HCT116 (cell line): Measurements from ENCODE around the gene DNAL4. TPM values are rescaled to one million over a fixed set of nuclear protein-coding genes. Genes with fewer than 3 reads are reported as not detected.

Source experiments
- ATAC-seq: fragments of 200-7000 bp; cut with Tn5 transposase; 2 replicates; pipeline ENCODE4 v1.9.1; 2020; ENCODE audit warnings: mild to moderate bottlenecking, moderate library complexity
- BruUV-seq: library from RNA; stranded (reverse); fragments of 400-500 nt; replicated peaks from 2 replicates; lab custom pipeline; 2021; lab: Mats Ljungman, UMichigan
- CTCF ChIA-PET: fragments of 300-600 bp; sonication (Branson Sonifier 250); formaldehyde crosslinking; loops from one replicate; lab custom pipeline; 2021; ENCODE audit warnings: antibody characterized with exemption; lab: Charles Lee
- POLR2A ChIA-PET: fragments of 300-600, 350-600 bp; sonication (Branson Sonifier 250); formaldehyde crosslinking; loops from one replicate; lab custom pipeline; 2021; ENCODE audit warnings: antibody characterized with exemption; lab: Charles Lee
- RAD21 ChIA-PET, 2 experiments: fragments of 300-600 bp; sonication (Branson Sonifier 250); formaldehyde crosslinking; loops; one replicate each; lab custom pipeline; 2023; ENCODE audit warnings: low total read pairs in 2 of 2; ENCODE audit not compliant: uncharacterized antibody in 2 of 2, unreplicated experiment in 2 of 2, low non-redundant PET in 1 of 2; lab: Charles Lee
- DNase-seq: peaks from one replicate; pipeline ENCODE4 v3.0.0-alpha.2; 2010; ENCODE audit warnings: low read depth, low spot score
- H2AFZ ChIP-seq: fragments of 200-600 bp; shearing (Covaris generic), sonication (generic); 2 replicates; pipeline ENCODE4 v1.6.1; 2017; ENCODE audit warnings: low read depth, mixed run types, mixed read lengths, antibody characterized with exemption, low read length; ENCODE audit not compliant: poor library complexity, severe bottlenecking
- H3K27ac ChIP-seq: 2 replicates; pipeline ENCODE4 v1.5.1; 2012; ENCODE audit warnings: low read depth, low read length
- H3K27me3 ChIP-seq: fragments of 200-600 bp; sonication (generic); 2 replicates; pipeline ENCODE4 v1.6.1; 2016; ENCODE audit warnings: mixed run types, low read length, mixed read lengths; ENCODE audit not compliant: insufficient read depth
- H3K36me3 ChIP-seq, 2 experiments: fragments of 200-500 bp in 1 of 2; fragments of 200-600 bp in 1 of 2; sonication (Bioruptor generic) in 1 of 2; sonication (generic) in 1 of 2; 2 replicates each; pipeline versions ENCODE4 v1.5.1 to v1.6.1; 2014 to 2016; ENCODE audit warnings: low read length in 2 of 2, inconsistent platforms in 1 of 2, mixed read lengths in 1 of 2, mixed run types in 1 of 2; ENCODE audit not compliant: insufficient read depth in 2 of 2, control insufficient read depth in 1 of 2
- H3K4me1 ChIP-seq, 2 experiments: fragments of 200-600 bp in 1 of 2; sonication (generic) in 1 of 2; 2 replicates each; pipeline versions ENCODE4 v1.5.1 to v1.6.1; 2012 to 2017; ENCODE audit warnings: low read length in 2 of 2, inconsistent platforms in 1 of 2, mild to moderate bottlenecking in 1 of 2, mixed read lengths in 1 of 2, mixed run types in 1 of 2, moderate library complexity in 1 of 2; ENCODE audit not compliant: insufficient read depth in 2 of 2, control insufficient read depth in 1 of 2
- H3K4me2 ChIP-seq: fragments of 200-600 bp; sonication (generic); 2 replicates; pipeline ENCODE4 v1.6.1; 2017; ENCODE audit warnings: mixed run types, low read length, mixed read lengths
- H3K4me3 ChIP-seq, 2 experiments: fragments of 200-600 bp in 1 of 2; sonication (generic) in 1 of 2; replicated peaks in 1 of 2; 2 replicates each; pipeline ENCODE4 v1.5.1; 2011 to 2016; ENCODE audit warnings: low read length in 2 of 2, control low read depth in 1 of 2, low read depth in 1 of 2, mild to moderate bottlenecking in 1 of 2, mixed read lengths in 1 of 2, mixed run types in 1 of 2
- H3K79me2 ChIP-seq: fragments of 200-600 bp; sonication (generic); 2 replicates; pipeline ENCODE4 v1.6.1; 2017; ENCODE audit warnings: mild to moderate bottlenecking, mixed run types, low read length, moderate library complexity, mixed read lengths; ENCODE audit not compliant: insufficient read depth
- H3K9ac ChIP-seq: fragments of 200-600 bp; sonication (generic); 2 replicates; pipeline ENCODE4 v1.6.1; 2016; ENCODE audit warnings: low read length, mixed read lengths
- H3K9me2 ChIP-seq: fragments of 200-600 bp; sonication (generic), shearing (Covaris generic); 2 replicates; pipeline ENCODE4 v1.6.1; 2017; ENCODE audit warnings: mixed run types, mild to moderate bottlenecking, moderate library complexity; ENCODE audit not compliant: insufficient read depth
- H3K9me3 ChIP-seq, 2 experiments: fragments of 200-500 bp in 1 of 2; fragments of 200-600 bp in 1 of 2; sonication (Bioruptor generic) in 1 of 2; sonication (generic) in 1 of 2; 2 replicates each; pipeline ENCODE4 v1.6.1; 2014 to 2017; ENCODE audit warnings: low read length in 2 of 2, mixed read lengths in 2 of 2, inconsistent platforms in 1 of 2, low read depth in 1 of 2, mild to moderate bottlenecking in 1 of 2, mixed run types in 1 of 2, moderate library complexity in 1 of 2; ENCODE audit not compliant: control insufficient read depth in 1 of 2, insufficient read depth in 1 of 2
- H4K20me1 ChIP-seq: fragments of 200-600 bp; sonication (generic), shearing (Covaris generic); 2 replicates; pipeline ENCODE4 v1.6.1; 2017; ENCODE audit warnings: mixed run types, mild to moderate bottlenecking, moderate library complexity; ENCODE audit not compliant: insufficient read depth
- CEBPB ChIP-seq: IDR thresholded peaks from 2 replicates; pipeline ENCODE4 v1.6.1; 2012; ENCODE audit warnings: low read depth
- JUND ChIP-seq: IDR thresholded peaks from 2 replicates; pipeline ENCODE4 v1.6.1; 2012
- POLR2AphosphoS5 ChIP-seq: IDR thresholded peaks from 2 replicates; pipeline ENCODE4 v1.6.1; 2011; ENCODE audit warnings: mild to moderate bottlenecking, low read depth, low read length, moderate library complexity
- REST ChIP-seq: IDR thresholded peaks from 2 replicates; pipeline ENCODE4 v1.6.1; 2012; ENCODE audit warnings: low read depth
- YY1 ChIP-seq: IDR thresholded peaks from 2 replicates; pipeline ENCODE4 v1.6.1; 2011; ENCODE audit warnings: low read length, low read depth, moderate library complexity, mild to moderate bottlenecking; ENCODE audit not compliant: insufficient replicate concordance; ENCODE audit errors: extremely low read depth
- ZNF274 ChIP-seq: fragments of 200-500 bp; sonication (Bioruptor generic); IDR thresholded peaks from 2 replicates; pipeline ENCODE4 v1.6.1; 2014; ENCODE audit warnings: mild to moderate bottlenecking, low read depth, low read length, inconsistent platforms
- intact Hi-C: fragments of 100-400 bp; cut with micrococcal nuclease; formaldehyde crosslinking; loops from 2 replicates; pipeline ENCODE4 v1.10.0; 2022
- total RNA-seq: library from RNA; stranded (reverse); gene quantifications from one replicate; pipeline ENCODE4 v1.2.1, GENCODE V29; 2021; ENCODE audit not compliant: unreplicated experiment
- TF ChIP-seq, protein P1 (sequence below), 3 experiments: fragments of 200-600 bp in 1 of 3; sonication (generic) in 1 of 3; IDR thresholded peaks in 2 of 3; conservative IDR thresholded peaks in 1 of 3; 2 replicates each; pipeline ENCODE4 v1.5.1; 2012 to 2017; ENCODE audit warnings: low read depth in 2 of 3, low read length in 2 of 3, antibody characterized with exemption in 1 of 3, borderline replicate concordance in 1 of 3, control low read depth in 1 of 3, mild to moderate bottlenecking in 1 of 3, mixed read lengths in 1 of 3, mixed run types in 1 of 3, moderate library complexity in 1 of 3; ENCODE audit not compliant: insufficient read depth in 1 of 3

The DNAL4 gene
- total RNA-seq, 1 experiment from 2014 or later = 18.3 TPM

GRCh38 chr22:38741166-38741565 lies 52.8 kb downstream of the DNAL4 start:
- no peak for ATAC-seq
- no peak overlapping the region for H3K4me2 ChIP-seq
- H3K79me2 ChIP-seq = no peaks in the 10 kb centered on the region
- no peaks in the 10 kb centered on the region for H3K9me2 ChIP-seq
- H2AFZ ChIP-seq = no peak overlapping the region
- TF ChIP-seq JUND (no peak), REST (no peak), YY1 (no peak), CEBPB (no peak), ZNF274 (no peak), POLR2AphosphoS5 (no peak; the same call in 1 of the 2 replicates)
- TF ChIP-seq, protein P1, sequence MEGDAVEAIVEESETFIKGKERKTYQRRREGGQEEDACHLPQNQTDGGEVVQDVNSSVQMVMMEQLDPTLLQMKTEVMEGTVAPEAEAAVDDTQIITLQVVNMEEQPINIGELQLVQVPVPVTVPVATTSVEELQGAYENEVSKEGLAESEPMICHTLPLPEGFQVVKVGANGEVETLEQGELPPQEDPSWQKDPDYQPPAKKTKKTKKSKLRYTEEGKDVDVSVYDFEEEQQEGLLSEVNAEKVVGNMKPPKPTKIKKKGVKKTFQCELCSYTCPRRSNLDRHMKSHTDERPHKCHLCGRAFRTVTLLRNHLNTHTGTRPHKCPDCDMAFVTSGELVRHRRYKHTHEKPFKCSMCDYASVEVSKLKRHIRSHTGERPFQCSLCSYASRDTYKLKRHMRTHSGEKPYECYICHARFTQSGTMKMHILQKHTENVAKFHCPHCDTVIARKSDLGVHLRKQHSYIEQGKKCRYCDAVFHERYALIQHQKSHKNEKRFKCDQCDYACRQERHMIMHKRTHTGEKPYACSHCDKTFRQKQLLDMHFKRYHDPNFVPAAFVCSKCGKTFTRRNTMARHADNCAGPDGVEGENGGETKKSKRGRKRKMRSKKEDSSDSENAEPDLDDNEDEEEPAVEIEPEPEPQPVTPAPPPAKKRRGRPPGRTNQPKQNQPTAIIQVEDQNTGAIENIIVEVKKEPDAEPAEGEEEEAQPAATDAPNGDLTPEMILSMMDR (IDR thresholded peaks at IDR 0.05 in 2 of 3, conservative IDR thresholded peaks at IDR 0.05 in 1 of 3; ENCODE audit: borderline replicate concordance in 1 of 3, insufficient read depth in 1 of 3, low read depth in 2 of 3, low read length in 2 of 3) = no peak
- no TSS peak for BruUV-seq
- RAD21 ChIA-PET = no interaction called here
- no peak overlapping the region for H3K27ac ChIP-seq
- H3K27me3 ChIP-seq = no peaks in the 10 kb centered on the region
- peaks cover 8 to 20% of the 10 kb centered on the region in 2 experiments for H3K4me1 ChIP-seq
- H3K9ac ChIP-seq = no peak overlapping the region
- POLR2A ChIA-PET = no interaction called here
- H3K9me3 ChIP-seq = no peaks in the 10 kb centered on the region
- CTCF ChIA-PET = interaction anchor here (1.6 kb wide), 1 partner anchor 28 kb away, joined by 4 read pairs; no protein-coding TSS in a partner anchor
- no peak overlapping the region for H3K4me3 ChIP-seq
- peaks cover 42 to 60% of the 10 kb centered on the region in 2 experiments for H3K36me3 ChIP-seq
- no peak for DNase-seq
- no peaks in the 10 kb centered on the region for H4K20me1 ChIP-seq
- intact Hi-C loops = no loop called here
